WTC11 (cell line): ENCODE data around the gene ANXA6.

Experiments used
- ATF3 ChIP-seq: sonication (generic); formaldehyde crosslinking; conservative IDR thresholded peaks from 2 replicates; pipeline ENCODE4 v1.8.1; 2022; ENCODE audit warnings: mild to moderate bottlenecking, missing genetic modification reagents
- CTCF ChIP-seq: fragments of 200-600 bp; IDR thresholded peaks from 2 replicates; pipeline ENCODE4 v1.8.0; 2022; ENCODE audit warnings: antibody characterized with exemption
- ELF4 ChIP-seq: sonication (generic); formaldehyde crosslinking; IDR thresholded peaks from 2 replicates; pipeline ENCODE4 v1.8.1; 2022; ENCODE audit warnings: low read depth, mild to moderate bottlenecking, moderate library complexity, missing genetic modification reagents
- ERG ChIP-seq: fragments of 250-450 bp; sonication (Bioruptor Pico); IDR thresholded peaks from 2 replicates; pipeline ENCODE4 v1.8.0; 2021; ENCODE audit warnings: mild to moderate bottlenecking
- IRF1 ChIP-seq: sonication (generic); formaldehyde crosslinking; IDR thresholded peaks from 2 replicates; pipeline ENCODE4 v1.8.0; 2023; ENCODE audit warnings: missing genetic modification reagents
- JUN ChIP-seq: sonication (generic); formaldehyde crosslinking; IDR thresholded peaks from 2 replicates; pipeline ENCODE4 v1.8.0; 2023; ENCODE audit warnings: mild to moderate bottlenecking, missing genetic modification reagents
- SMAD3 ChIP-seq: sonication (generic); formaldehyde crosslinking; IDR thresholded peaks from 2 replicates; pipeline ENCODE4 v1.8.0; 2022; ENCODE audit warnings: missing genetic modification reagents, mild to moderate bottlenecking, borderline replicate concordance
- TCF7 ChIP-seq: sonication (generic); formaldehyde crosslinking; IDR thresholded peaks from 2 replicates; pipeline ENCODE4 v1.8.0; 2022; ENCODE audit warnings: mild to moderate bottlenecking, low read depth, missing genetic modification reagents, moderate library complexity
- TEAD4 ChIP-seq: sonication (generic); formaldehyde crosslinking; IDR thresholded peaks from 2 replicates; pipeline ENCODE4 v1.8.0; 2022; ENCODE audit warnings: mild to moderate bottlenecking, missing genetic modification reagents
- USF1 ChIP-seq: sonication (generic); formaldehyde crosslinking; IDR thresholded peaks from 2 replicates; pipeline ENCODE4 v1.8.0; 2022; ENCODE audit warnings: mild to moderate bottlenecking, missing genetic modification reagents

- TF ChIP-seq JUN (CRISPR knock-in tag), result no peak
- no peak for TF ChIP-seq CTCF
- TF ChIP-seq ATF3 (CRISPR knock-in tag), result no peak
- no peak for TF ChIP-seq TEAD4 (CRISPR knock-in tag)
- no peak for TF ChIP-seq TCF7 (CRISPR knock-in tag)
- TF ChIP-seq USF1, result no peak
- no peak for TF ChIP-seq ERG
- TF ChIP-seq SMAD3 (CRISPR knock-in tag), result no peak
- no peak for TF ChIP-seq ELF4 (CRISPR knock-in tag)
- no peak for TF ChIP-seq IRF1 (CRISPR knock-in tag)
These were observed 105.5 kb downstream of the ANXA6 start for GRCh38 chr5:151051931-151052608.
